Right kidney (tissue), 1 donor: ENCODE data around the gene DAND5.

ENCODE experiments used
- DNase-seq: peaks from one replicate; pipeline ENCODE4 v3.0.0-alpha.2; 2016

DAND5 gene

DNA sequence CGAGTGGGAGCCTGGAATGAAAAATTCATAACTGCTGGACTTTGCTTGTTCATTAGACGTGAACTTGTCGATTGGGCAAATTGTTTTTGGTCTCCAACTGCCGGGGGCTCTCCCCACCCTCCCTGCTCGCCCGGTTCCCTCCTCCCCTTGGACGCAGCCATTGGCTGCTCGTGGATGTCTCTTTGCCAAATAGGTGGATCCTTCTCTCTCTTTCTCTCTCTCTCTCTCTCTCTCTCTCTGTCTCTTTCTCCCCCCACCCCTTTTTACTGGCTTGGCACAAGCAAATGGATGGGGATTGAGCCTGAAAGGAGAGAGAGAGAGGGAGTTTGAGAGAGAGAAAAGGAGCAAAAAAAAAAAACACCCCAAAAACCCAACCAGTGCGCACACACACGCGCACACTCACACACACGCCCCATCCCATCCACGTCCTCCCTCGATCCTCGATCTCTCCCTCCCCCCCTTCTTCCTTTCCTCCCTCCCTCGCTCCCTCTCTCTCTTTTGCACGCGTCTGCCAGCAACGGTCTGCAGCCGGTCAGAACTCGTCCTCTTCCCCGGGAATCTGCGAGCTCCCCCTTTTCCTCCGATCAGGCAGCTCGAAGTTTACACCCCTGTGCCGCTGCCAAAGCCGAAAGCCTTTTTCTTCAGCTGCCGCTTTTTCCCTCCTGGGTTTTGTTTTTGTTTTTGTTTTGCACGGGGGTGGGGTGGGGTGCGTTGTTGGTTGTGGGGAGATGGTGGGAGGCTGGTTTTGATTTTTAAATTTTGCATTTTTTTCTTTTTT is 53.7 kb downstream of the DAND5 start:
- peak; percentile 60 for DNase-seq

DNA sequence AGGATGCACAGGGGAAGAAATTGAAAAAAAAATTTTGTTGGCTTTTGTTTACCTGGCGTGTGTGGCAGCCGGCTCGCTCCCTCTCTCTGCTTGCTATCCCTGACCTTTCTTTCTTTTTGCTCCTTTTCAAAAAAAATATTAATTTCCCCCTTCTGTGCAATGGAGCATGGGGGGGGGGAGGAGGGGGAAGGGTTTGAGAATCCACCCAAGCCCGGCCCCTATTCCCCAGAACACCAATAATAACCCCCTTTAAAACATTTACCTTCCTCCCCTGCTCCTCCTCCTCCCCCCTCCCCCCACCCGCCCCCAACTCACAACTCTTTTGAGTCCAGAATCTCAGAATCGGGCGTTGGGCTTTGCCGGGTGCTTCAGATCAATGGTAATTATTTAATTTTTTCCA is 54.3 kb downstream of the DAND5 start:
- DNase-seq = no peak
